Gastroesophageal sphincter (tissue), 4 donors: ENCODE measurements around the gene ZRANB3. TPM values are rescaled to one million over a fixed set of nuclear protein-coding genes. Genes with fewer than 3 reads are reported as not detected.
"Not testable (repeated sequence)": the region's sequence is repeated elsewhere in the genome, so short reads cannot be mapped to it uniquely, and the experiment has no call there.

Source experiments
- ATAC-seq: fragments of 150-250 bp; one replicate; pipeline ENCODE4 v1.9.1; 2016; ENCODE audit warnings: mild to moderate bottlenecking, moderate library complexity
- H3K27ac ChIP-seq, 4 donors: fragments of 200-600 bp; sonication (generic) in 3 of 4; 1 replicate in 3 of 4; 2 replicates in 1 of 4; pipeline ENCODE4 v1.5.1; 2016 to 2019
- H3K27me3 ChIP-seq: fragments of 200-600 bp; sonication (generic); one replicate; pipeline ENCODE4 v1.5.1; 2019
- H3K36me3 ChIP-seq, 2 donors: fragments of 200-600 bp; sonication (generic); one replicate each; pipeline ENCODE4 v1.5.1; 2019; ENCODE audit warnings: control low read depth in 1 of 2
- H3K4me1 ChIP-seq, 3 donors: fragments of 200-600 bp; sonication (generic); 1 replicate in 2 of 3; 2 replicates in 1 of 3; pipeline ENCODE4 v1.5.1; 2016 to 2019; ENCODE audit warnings: control low read depth in 2 of 3
- H3K4me3 ChIP-seq, 2 donors: fragments of 200-600 bp; sonication (generic); one replicate each; pipeline ENCODE4 v1.5.1; 2019; ENCODE audit warnings: mild to moderate bottlenecking in 1 of 2, moderate library complexity in 1 of 2
- H3K9me3 ChIP-seq, 3 donors: fragments of 200-600 bp; sonication (generic); one replicate each; pipeline ENCODE4 v1.5.1; 2017 to 2019; ENCODE audit warnings: control low read depth in 2 of 3
- CTCF ChIP-seq, 4 experiments: fragments of 200-600 bp in 2 of 4; fragments of 450-650 bp in 2 of 4; sonication (generic) in 1 of 4; IDR thresholded peaks; one replicate each; pipeline ENCODE4 v1.5.1; 2017 to 2019; ENCODE audit warnings: antibody characterized with exemption in 4 of 4, mild to moderate bottlenecking in 2 of 4, moderate library complexity in 2 of 4
- EP300 ChIP-seq: sonication (generic); formaldehyde crosslinking; IDR thresholded peaks from one replicate; pipeline ENCODE4 v1.6.1; 2017; ENCODE audit warnings: antibody characterized with exemption, mild to moderate bottlenecking
- POLR2A ChIP-seq, 2 donors: fragments of 450-650 bp; IDR thresholded peaks; one replicate each; pipeline ENCODE4 v1.6.1; 2017; ENCODE audit warnings: antibody characterized with exemption in 2 of 2, mild to moderate bottlenecking in 2 of 2, moderate library complexity in 1 of 2
- POLR2AphosphoS5 ChIP-seq: sonication (generic); formaldehyde crosslinking; IDR thresholded peaks from one replicate; pipeline ENCODE4 v1.6.1; 2017; ENCODE audit warnings: antibody characterized with exemption
- WGBS, 2 donors: methylation state at CpG; one replicate each; pipeline ENCODE4 v1.1.5; 2018; ENCODE audit warnings: low coverage in 1 of 2; 5-methylcytosine and 5-hydroxymethylcytosine counted together
- total RNA-seq, 4 donors: library from RNA; depleted of rRNA; stranded (reverse); fragments of >200 nt; gene quantifications; one replicate each; pipeline ENCODE4 v1.1.0, GENCODE V29; 2016

ZRANB3 gene
- total RNA-seq, 4 donors from 2014 or later: 1.4 to 4.6 (median 2.4) TPM

- TF ChIP-seq EP300: no peak
- no peak for TF ChIP-seq CTCF (IDR thresholded peaks at IDR 0.05)
- TF ChIP-seq POLR2A (IDR thresholded peaks at IDR 0.05): no peak
- TF ChIP-seq POLR2AphosphoS5: no peak
Measured at GRCh38 chr2:135311268-135311667, 219.8 kb downstream of the ZRANB3 start.

GRCh38 chr2:135304694-135305093 is 226.3 kb downstream of the ZRANB3 start:
- Histone ChIP-seq H3K27me3 (no peaks in the 10 kb centered on the region), H3K4me3 (no peak overlapping the region), H3K36me3 (peaks cover 0 to 4% of the 10 kb centered on the region in 2 donors), H3K4me1 (no peaks in the 10 kb centered on the region), H3K9me3 (peaks cover 0 to 15% (median 0%) of the 10 kb centered on the region in 3 donors), H3K27ac (no peak overlapping the region)
- no peak for ATAC-seq
- no peak for TF ChIP-seq CTCF (IDR thresholded peaks at IDR 0.05)
- no peak for TF ChIP-seq EP300
- no peak for TF ChIP-seq POLR2AphosphoS5
- no peak for TF ChIP-seq POLR2A (IDR thresholded peaks at IDR 0.05)
- 94 to 100% methylated on average over 3 to 4 of the region's 4 CpGs for WGBS, 2 donors

More at GRCh38 chr2:135311268-135311667, 219.8 kb downstream of the ZRANB3 start:
- no peak overlapping the region for H3K27ac ChIP-seq
- H3K27me3 ChIP-seq: no peaks in the 10 kb centered on the region
- 80 to 100% methylated on average over 3 of the region's 3 CpGs for WGBS, 2 donors
- peaks cover 0 to 6% of the 10 kb centered on the region in 2 donors for H3K36me3 ChIP-seq
- ATAC-seq: no peak
- no peaks in the 10 kb centered on the region for H3K4me1 ChIP-seq
- H3K4me3 ChIP-seq: no peak overlapping the region
- H3K9me3 ChIP-seq: peaks cover 0 to under 1% (median 0%) of the 10 kb centered on the region in 3 donors

- H3K36me3 ChIP-seq: peaks cover 0 to 18% of the 10 kb centered on the region in 2 donors
- TF ChIP-seq CTCF (IDR thresholded peaks at IDR 0.05) (no peak), EP300 (no peak), POLR2A (IDR thresholded peaks at IDR 0.05) (no peak), POLR2AphosphoS5 (no peak)
- H3K9me3 ChIP-seq: peaks cover 0 to 18% (median 0%) of the 10 kb centered on the region in 3 donors
- WGBS, 2 donors: 50 to 71% methylated on average over 1 of the region's 1 CpG
- no peaks in the 10 kb centered on the region for H3K27me3 ChIP-seq
- H3K4me1 ChIP-seq: no peaks in the 10 kb centered on the region
- ATAC-seq: no peak
- H3K4me3 ChIP-seq: no peak overlapping the region
- H3K27ac ChIP-seq: no peak overlapping the region
Measured at GRCh38 chr2:135299658-135300244, 231.3 kb downstream of the ZRANB3 start.

- Histone ChIP-seq H3K36me3 (peaks cover 0 to 18% of the 10 kb centered on the region in 2 donors), H3K9me3 (peaks cover 0 to 18% (median 0%) of the 10 kb centered on the region in 3 donors), H3K27ac (no peak overlapping the region), H3K4me3 (no peak overlapping the region), H3K27me3 (no peaks in the 10 kb centered on the region), H3K4me1 (no peaks in the 10 kb centered on the region)
- ATAC-seq: no peak
- TF ChIP-seq POLR2A (IDR thresholded peaks at IDR 0.05): no peak
- WGBS, 2 donors: 69 to 81% methylated on average over 2 of the region's 2 CpGs
Measured at GRCh38 chr2:135299165-135299564, 231.9 kb downstream of the ZRANB3 start.

- H3K4me3 ChIP-seq, H3K27me3 ChIP-seq, H3K27ac ChIP-seq, ATAC-seq, H3K4me1 ChIP-seq, H3K36me3 ChIP-seq: not testable (repeated sequence)
- peaks cover 0 to 41% (median 0%) of the 10 kb centered on the region in 3 donors for H3K9me3 ChIP-seq
Measured at GRCh38 chr2:135287121-135287520, 243.9 kb downstream of the ZRANB3 start.

- TF ChIP-seq EP300: no peak
- TF ChIP-seq CTCF (IDR thresholded peaks at IDR 0.05): no peak
- TF ChIP-seq POLR2AphosphoS5: no peak
- TF ChIP-seq POLR2A (IDR thresholded peaks at IDR 0.05): no peak
- Histone ChIP-seq H3K4me3 (no peak overlapping the region), H3K4me1 (no peaks in the 10 kb centered on the region), H3K9me3 (peaks cover 0 to 31% (median 0%) of the 10 kb centered on the region in 3 donors), H3K27me3 (no peaks in the 10 kb centered on the region), H3K27ac (no peak overlapping the region), H3K36me3 (no peaks in the 10 kb centered on the region)
- WGBS, 2 donors: 62 to 75% methylated on average over 3 of the region's 3 CpGs
- no peak for ATAC-seq
Measured at GRCh38 chr2:135285391-135285790, 245.6 kb downstream of the ZRANB3 start.
